HUES48 (cell line): Measurements from ENCODE around the gene SEC14L3.

Experiments
- H3K27ac ChIP-seq: one replicate; pipeline ENCODE4 v1.7.0; 2013; ENCODE audit warnings: low read depth, low read length, inconsistent platforms
- H3K27me3 ChIP-seq: 2 replicates; pipeline ENCODE4 v1.6.1; 2013; ENCODE audit warnings: mild to moderate bottlenecking, low read length; ENCODE audit not compliant: control insufficient read depth, insufficient read depth
- H3K36me3 ChIP-seq: 2 replicates; pipeline ENCODE4 v1.6.1; 2013; ENCODE audit warnings: low read length; ENCODE audit not compliant: control insufficient read depth, insufficient read depth
- H3K4me1 ChIP-seq: 2 replicates; pipeline ENCODE4 v1.6.1; 2013; ENCODE audit warnings: mild to moderate bottlenecking, low read length; ENCODE audit not compliant: control insufficient read depth, insufficient read depth
- H3K4me3 ChIP-seq: 2 replicates; pipeline ENCODE4 v1.5.1; 2013; ENCODE audit warnings: mild to moderate bottlenecking, low read depth, low read length
- H3K9ac ChIP-seq: 2 replicates; pipeline ENCODE4 v1.6.1; 2013; ENCODE audit warnings: mild to moderate bottlenecking, low read depth, low read length, moderate library complexity
- H3K9me3 ChIP-seq: 2 replicates; pipeline ENCODE4 v1.6.1; 2013; ENCODE audit warnings: low read length; ENCODE audit not compliant: control insufficient read depth, insufficient read depth

Gene SEC14L3

DNA sequence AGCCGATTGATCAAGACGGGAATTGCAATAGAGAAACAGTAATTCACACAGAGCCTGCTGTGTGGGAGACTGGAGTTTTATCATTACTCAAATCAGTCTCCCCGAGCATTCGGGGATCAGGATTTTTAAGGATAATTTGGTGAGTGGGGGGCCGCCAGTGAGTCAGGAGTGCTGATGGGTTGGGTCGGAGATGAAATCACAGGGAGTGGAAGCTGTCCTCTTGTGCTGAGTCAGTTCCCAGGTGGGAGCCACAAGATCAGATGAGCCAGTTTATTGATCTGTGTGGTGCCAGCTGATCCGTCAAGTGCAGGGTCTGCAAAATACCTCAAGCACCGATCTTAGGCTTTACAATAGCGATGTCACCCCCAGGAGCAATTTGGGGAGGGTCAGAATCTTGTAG is 30.7 kb downstream of the SEC14L3 start:
- Histone ChIP-seq H3K27me3 (no peaks in the 10 kb centered on the region), H3K27ac (no peak overlapping the region), H3K9me3 (peaks cover 1% of the 10 kb centered on the region; the same call in 1 of the 2 replicates), H3K36me3 (no peaks in the 10 kb centered on the region), H3K4me3 (no peak overlapping the region), H3K4me1 (peaks cover 5% of the 10 kb centered on the region; the same call in 1 of the 2 replicates), H3K9ac (no peak overlapping the region)

- Histone ChIP-seq H3K4me3 (no peak overlapping the region), H3K27me3 (no peaks in the 10 kb centered on the region)
Observed at GRCh38 chr22:30439836-30440235, 32.0 kb downstream of the SEC14L3 start.

DNA sequence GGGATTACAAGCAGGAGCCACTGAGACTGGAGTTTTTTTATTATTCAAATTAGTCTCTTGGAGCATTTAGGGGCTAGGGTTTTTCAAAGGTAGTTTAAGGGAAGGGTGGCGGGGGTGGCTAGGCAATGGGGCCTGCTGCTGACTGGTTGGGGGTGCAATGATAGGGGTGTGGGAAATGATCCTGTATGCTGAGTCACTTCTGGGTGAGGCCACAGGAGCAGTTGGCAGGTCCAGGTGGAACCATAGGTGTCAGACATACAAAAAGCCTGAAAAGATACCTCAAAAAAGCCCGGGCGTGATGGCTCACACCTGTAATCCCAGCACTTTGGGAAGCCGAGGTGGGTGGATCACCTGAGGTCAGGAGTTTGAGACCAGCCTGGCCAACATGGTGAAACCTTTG is 32.6 kb downstream of the SEC14L3 start:
- Histone ChIP-seq H3K4me1 (no peaks in the 10 kb centered on the region), H3K4me3 (no peak overlapping the region), H3K9me3 (peaks cover 5% of the 10 kb centered on the region; the same call in 1 of the 2 replicates), H3K9ac (no peak overlapping the region), H3K36me3 (no peaks in the 10 kb centered on the region), H3K27me3 (no peaks in the 10 kb centered on the region), H3K27ac (no peak overlapping the region)

More at GRCh38 chr22:30439836-30440235, 32.0 kb downstream of the SEC14L3 start:
- Histone ChIP-seq H3K9me3 (peaks cover 5% of the 10 kb centered on the region; the same call in 1 of the 2 replicates), H3K4me1 (peaks cover 2% of the 10 kb centered on the region; the same call in 1 of the 2 replicates), H3K9ac (no peak overlapping the region), H3K36me3 (no peaks in the 10 kb centered on the region), H3K27ac (no peak overlapping the region)

DNA sequence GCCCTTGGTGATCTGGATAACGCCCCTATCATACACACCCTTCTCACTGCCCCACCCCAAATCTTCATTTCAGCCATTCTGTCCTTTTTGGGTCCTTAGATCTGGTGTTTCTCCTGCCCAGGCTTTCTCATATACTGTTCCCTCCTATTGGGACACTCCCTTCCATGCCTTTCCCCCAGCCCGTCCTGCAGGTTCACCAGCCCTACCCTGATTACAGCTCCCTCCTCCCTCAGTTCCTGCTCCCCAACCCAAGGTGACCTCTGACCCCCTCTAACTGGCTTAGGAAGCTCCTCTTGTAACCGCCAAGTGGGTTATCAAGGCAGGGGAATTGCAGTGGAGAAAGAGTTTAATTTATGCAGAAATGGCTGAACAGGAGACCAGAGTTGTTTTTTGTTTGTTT is 33.3 kb downstream of the SEC14L3 start:
- no peak overlapping the region for H3K27ac ChIP-seq
- H3K27me3 ChIP-seq = no peaks in the 10 kb centered on the region; the same call in 1 of the 2 replicates
- no peaks in the 10 kb centered on the region for H3K4me1 ChIP-seq
- H3K36me3 ChIP-seq = no peaks in the 10 kb centered on the region
- peaks cover 5% of the 10 kb centered on the region; the same call in 1 of the 2 replicates for H3K9me3 ChIP-seq
- no peak overlapping the region for H3K9ac ChIP-seq
- H3K4me3 ChIP-seq = no peak overlapping the region

DNA sequence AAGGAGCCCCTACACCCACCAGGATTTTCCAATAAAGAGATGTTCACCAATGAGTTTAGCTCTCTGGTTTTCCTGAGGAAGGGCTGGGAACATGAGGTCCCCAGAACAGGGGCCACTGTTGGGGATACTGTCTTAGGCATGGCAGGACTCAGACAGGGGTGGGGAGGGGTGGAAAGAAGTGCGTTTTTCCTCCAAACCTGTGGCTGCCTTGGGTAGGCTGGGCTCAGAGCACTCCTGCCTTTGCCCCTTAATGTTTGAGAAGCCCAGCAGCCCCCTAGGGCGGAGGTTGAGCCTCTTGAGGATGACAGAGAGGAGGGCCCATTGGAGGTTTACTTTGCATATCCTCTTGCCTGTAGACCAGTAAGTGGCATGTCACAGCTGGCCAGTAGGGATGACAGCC is 35.6 kb downstream of the SEC14L3 start:
- Histone ChIP-seq H3K36me3 (no peaks in the 10 kb centered on the region), H3K4me3 (no peak overlapping the region), H3K9ac (no peak overlapping the region), H3K9me3 (peaks cover 5% of the 10 kb centered on the region; the same call in 1 of the 2 replicates), H3K27me3 (no peaks in the 10 kb centered on the region; the same call in 1 of the 2 replicates), H3K27ac (no peak overlapping the region), H3K4me1 (no peaks in the 10 kb centered on the region)

DNA sequence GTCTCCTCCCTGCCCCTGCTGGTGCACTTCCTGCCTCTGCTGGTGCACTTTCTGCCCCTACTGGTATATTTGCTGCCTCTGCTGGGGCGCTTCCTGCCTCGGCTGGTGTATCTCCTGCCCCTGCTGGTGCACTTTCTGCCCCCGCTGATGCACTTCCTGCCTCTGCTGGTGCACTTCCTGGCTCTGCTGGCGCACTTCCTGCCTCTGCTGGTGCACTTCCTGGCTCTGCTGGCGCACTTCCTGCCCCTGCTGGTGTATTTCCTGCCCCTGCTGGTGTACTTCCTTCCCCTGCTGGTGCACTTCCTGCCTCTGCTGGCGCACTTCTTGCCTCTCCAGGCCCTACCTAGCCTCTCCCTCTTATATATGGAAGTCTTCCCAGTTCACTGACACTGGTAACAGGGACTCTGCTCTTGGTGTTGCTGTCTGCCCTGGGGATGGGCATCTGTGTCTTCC is 36.1 kb downstream of the SEC14L3 start:
- H3K27ac ChIP-seq = no peak overlapping the region
- H3K4me1 ChIP-seq = no peaks in the 10 kb centered on the region
- no peaks in the 10 kb centered on the region; the same call in 1 of the 2 replicates for H3K27me3 ChIP-seq
- peaks cover 5% of the 10 kb centered on the region; the same call in 1 of the 2 replicates for H3K9me3 ChIP-seq
- no peak overlapping the region for H3K9ac ChIP-seq
- H3K36me3 ChIP-seq = no peaks in the 10 kb centered on the region
- H3K4me3 ChIP-seq = no peak overlapping the region

GRCh38 chr22:30434843-30435242 is 37.0 kb downstream of the SEC14L3 start:
- Histone ChIP-seq H3K36me3 (no peaks in the 10 kb centered on the region), H3K4me3 (no peak overlapping the region), H3K4me1 (no peaks in the 10 kb centered on the region), H3K9me3 (peaks cover 5% of the 10 kb centered on the region; the same call in 1 of the 2 replicates), H3K27me3 (no peaks in the 10 kb centered on the region; the same call in 1 of the 2 replicates), H3K9ac (no peak overlapping the region), H3K27ac (no peak overlapping the region)

DNA sequence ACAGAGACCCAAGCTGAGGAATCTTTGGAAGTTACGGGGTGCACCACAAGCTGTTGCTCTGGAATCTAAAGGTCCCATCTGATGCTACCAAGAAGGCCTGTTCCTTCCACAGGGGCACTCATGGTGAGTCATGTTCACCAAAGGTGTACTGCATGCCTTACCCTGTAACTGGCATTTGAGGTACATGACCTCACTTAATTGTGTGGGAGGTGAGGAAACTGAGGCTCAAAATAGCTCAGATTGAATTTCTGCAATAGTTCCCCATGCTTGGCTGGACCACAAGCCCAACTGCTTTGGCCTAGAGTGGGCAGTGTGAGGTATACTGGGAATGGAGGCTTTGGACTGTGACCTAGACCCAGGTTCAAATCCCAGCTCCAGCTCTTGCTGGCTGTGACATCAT is 38.0 kb downstream of the SEC14L3 start:
- no peak overlapping the region for H3K27ac ChIP-seq

GRCh38 chr22:30433227-30433626 is 38.6 kb downstream of the SEC14L3 start:
- H3K4me1 ChIP-seq = no peaks in the 10 kb centered on the region
- H3K9ac ChIP-seq = no peak overlapping the region
- H3K27ac ChIP-seq = no peak overlapping the region
- no peak overlapping the region for H3K4me3 ChIP-seq
- H3K27me3 ChIP-seq = no peaks in the 10 kb centered on the region; the same call in 1 of the 2 replicates
- peaks cover 5% of the 10 kb centered on the region; the same call in 1 of the 2 replicates for H3K9me3 ChIP-seq
- H3K36me3 ChIP-seq = peaks cover 7% of the 10 kb centered on the region; the same call in 1 of the 2 replicates

More for the DNA sequence above, 38.0 kb downstream of the SEC14L3 start:
- peaks cover 5% of the 10 kb centered on the region; the same call in 1 of the 2 replicates for H3K9me3 ChIP-seq
- no peak overlapping the region for H3K4me3 ChIP-seq
- H3K27me3 ChIP-seq = no peaks in the 10 kb centered on the region; the same call in 1 of the 2 replicates
- peaks cover 2% of the 10 kb centered on the region; the same call in 1 of the 2 replicates for H3K36me3 ChIP-seq
- no peaks in the 10 kb centered on the region for H3K4me1 ChIP-seq
- no peak overlapping the region for H3K9ac ChIP-seq

- peaks cover 14% of the 10 kb centered on the region; the same call in 1 of the 2 replicates for H3K36me3 ChIP-seq
- peaks cover 5% of the 10 kb centered on the region; the same call in 1 of the 2 replicates for H3K9me3 ChIP-seq
- H3K27ac ChIP-seq = no peak overlapping the region
- H3K4me3 ChIP-seq = no peak overlapping the region
- H3K4me1 ChIP-seq = no peaks in the 10 kb centered on the region
- H3K27me3 ChIP-seq = no peaks in the 10 kb centered on the region; the same call in 1 of the 2 replicates
- H3K9ac ChIP-seq = no peak overlapping the region
Observed at GRCh38 chr22:30432520-30432919, 39.3 kb downstream of the SEC14L3 start.

- Histone ChIP-seq H3K9ac (no peak overlapping the region), H3K9me3 (peaks cover 5% of the 10 kb centered on the region; the same call in 1 of the 2 replicates), H3K4me3 (no peak overlapping the region), H3K27me3 (no peaks in the 10 kb centered on the region; the same call in 1 of the 2 replicates), H3K27ac (no peak overlapping the region), H3K36me3 (peaks cover 18% of the 10 kb centered on the region), H3K4me1 (no peaks in the 10 kb centered on the region)
Observed at GRCh38 chr22:30432096-30432495, 39.7 kb downstream of the SEC14L3 start.
